Neural progenitor cell (in vitro differentiated cells): ENCODE data around the gene BRCA1. TPM values are rescaled to one million over a fixed set of nuclear protein-coding genes. Genes with fewer than 3 reads are reported as not detected.

ENCODE experiments used
- DNase-seq: peaks from one replicate; pipeline ENCODE4 v3.0.0-alpha.2; 2016; ENCODE audit warnings: low spot score
- H2AFZ ChIP-seq: fragments of 200-600 bp; sonication (generic); replicated peaks from 2 replicates; pipeline ENCODE4 v1.6.1; 2016; ENCODE audit warnings: antibody characterized with exemption
- H3F3A ChIP-seq: fragments of 200-600 bp; sonication (generic); 2 replicates; pipeline ENCODE4 v1.6.1; 2016; ENCODE audit warnings: antibody characterized with exemption, low read depth
- H3K27ac ChIP-seq: fragments of 200-600 bp; sonication (generic); 2 replicates; pipeline ENCODE4 v1.5.1; 2016; ENCODE audit warnings: mild to moderate bottlenecking
- H3K27me3 ChIP-seq: fragments of 200-600 bp; sonication (generic); 2 replicates; pipeline ENCODE4 v1.6.1; 2016; ENCODE audit warnings: mild to moderate bottlenecking, moderate library complexity
- H3K36me3 ChIP-seq: fragments of 200-600 bp; sonication (generic); 2 replicates; pipeline ENCODE4 v1.5.1; 2016
- H3K4me1 ChIP-seq: fragments of 200-600 bp; sonication (generic); 2 replicates; pipeline ENCODE4 v1.6.1; 2016; ENCODE audit warnings: mixed run types
- H3K4me2 ChIP-seq: fragments of 200-600 bp; sonication (generic); 2 replicates; pipeline ENCODE4 v1.6.1; 2016
- H3K4me3 ChIP-seq: fragments of 200-600 bp; sonication (generic); 2 replicates; pipeline ENCODE4 v1.5.1; 2016
- H3K79me2 ChIP-seq: fragments of 200-600 bp; sonication (generic); 2 replicates; pipeline ENCODE4 v1.6.1; 2016; ENCODE audit warnings: low read depth
- H3K9ac ChIP-seq: fragments of 200-600 bp; sonication (generic); 2 replicates; pipeline ENCODE4 v1.6.1; 2016
- H3K9me3 ChIP-seq: fragments of 200-600 bp; sonication (generic); 2 replicates; pipeline ENCODE4 v1.5.1; 2016; ENCODE audit warnings: low read depth
- H4K20me1 ChIP-seq: fragments of 200-600 bp; sonication (generic); 2 replicates; pipeline ENCODE4 v1.6.1; 2016; ENCODE audit warnings: low read depth
- H3K27ac Mint-ChIP-seq: 3 replicates; pipeline ENCODE4 v1.8.0; 2021; ENCODE audit warnings: mixed read lengths
- H3K27me3 Mint-ChIP-seq: 2 replicates; pipeline ENCODE4 v1.8.0; 2022; ENCODE audit warnings: low read depth, mild to moderate bottlenecking, inconsistent platforms, moderate library complexity, mixed read lengths; ENCODE audit not compliant: insufficient read depth
- H3K36me3 Mint-ChIP-seq: 3 replicates; pipeline ENCODE4 v1.8.0; 2021; ENCODE audit warnings: mixed read lengths
- H3K4me1 Mint-ChIP-seq: 3 replicates; pipeline ENCODE4 v1.8.0; 2021; ENCODE audit warnings: mixed read lengths
- H3K4me3 Mint-ChIP-seq: 3 replicates; pipeline ENCODE4 v1.8.0; 2021; ENCODE audit warnings: mild to moderate bottlenecking, moderate library complexity, mixed read lengths
- H3K9me3 Mint-ChIP-seq: 3 replicates; pipeline ENCODE4 v1.8.0; 2020; ENCODE audit warnings: mixed read lengths
- EZH2 ChIP-seq: fragments of 200-600 bp; sonication (generic); IDR thresholded peaks from 2 replicates; pipeline ENCODE4 v1.6.1; 2017; ENCODE audit warnings: antibody characterized with exemption, mild to moderate bottlenecking, moderate library complexity
- EZH2phosphoT487 ChIP-seq: fragments of 200-600 bp; sonication (generic); IDR thresholded peaks from 2 replicates; pipeline ENCODE4 v1.6.1; 2017; ENCODE audit warnings: antibody characterized with exemption
- total RNA-seq: library from RNA; depleted of rRNA; stranded (reverse); fragments of >200 nt; gene quantifications from 2 replicates; pipeline ENCODE4 v1.2.3, GENCODE V29; 2015; ENCODE audit warnings: low replicate concordance
- TF ChIP-seq, protein P1 (sequence below): fragments of 200-600 bp; sonication (generic); IDR thresholded peaks from 2 replicates; pipeline ENCODE4 v1.5.1; 2017; ENCODE audit warnings: antibody characterized with exemption, mild to moderate bottlenecking

The BRCA1 gene
- total RNA-seq, 1 donor from 2014 or later, result 77.3 TPM

GRCh38 chr17:43028221-43028861, 96.8 kb downstream of the BRCA1 start:
- no peaks in the 10 kb centered on the region for H3K36me3 ChIP-seq
- Mint-ChIP-seq H3K27me3 (peaks cover 14% of the 10 kb centered on the region), H3K9me3 (peaks cover 2% of the 10 kb centered on the region), H3K4me1 (peaks cover 33% of the 10 kb centered on the region), H3K27ac (no peak overlapping the region), H3K4me3 (no peak overlapping the region), H3K36me3 (peaks cover 15% of the 10 kb centered on the region)
- TF ChIP-seq EZH2 (no peak), EZH2phosphoT487 (no peak)
- TF ChIP-seq, protein P1, sequence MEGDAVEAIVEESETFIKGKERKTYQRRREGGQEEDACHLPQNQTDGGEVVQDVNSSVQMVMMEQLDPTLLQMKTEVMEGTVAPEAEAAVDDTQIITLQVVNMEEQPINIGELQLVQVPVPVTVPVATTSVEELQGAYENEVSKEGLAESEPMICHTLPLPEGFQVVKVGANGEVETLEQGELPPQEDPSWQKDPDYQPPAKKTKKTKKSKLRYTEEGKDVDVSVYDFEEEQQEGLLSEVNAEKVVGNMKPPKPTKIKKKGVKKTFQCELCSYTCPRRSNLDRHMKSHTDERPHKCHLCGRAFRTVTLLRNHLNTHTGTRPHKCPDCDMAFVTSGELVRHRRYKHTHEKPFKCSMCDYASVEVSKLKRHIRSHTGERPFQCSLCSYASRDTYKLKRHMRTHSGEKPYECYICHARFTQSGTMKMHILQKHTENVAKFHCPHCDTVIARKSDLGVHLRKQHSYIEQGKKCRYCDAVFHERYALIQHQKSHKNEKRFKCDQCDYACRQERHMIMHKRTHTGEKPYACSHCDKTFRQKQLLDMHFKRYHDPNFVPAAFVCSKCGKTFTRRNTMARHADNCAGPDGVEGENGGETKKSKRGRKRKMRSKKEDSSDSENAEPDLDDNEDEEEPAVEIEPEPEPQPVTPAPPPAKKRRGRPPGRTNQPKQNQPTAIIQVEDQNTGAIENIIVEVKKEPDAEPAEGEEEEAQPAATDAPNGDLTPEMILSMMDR, result no peak
- H3K4me2 ChIP-seq, result no peak overlapping the region
- H3K79me2 ChIP-seq, result peaks cover 16% of the 10 kb centered on the region
- H2AFZ ChIP-seq, result no peak overlapping the region
- H3F3A ChIP-seq, result peaks cover 40% of the 10 kb centered on the region
- no peaks in the 10 kb centered on the region for H3K9me3 ChIP-seq
- H3K4me1 ChIP-seq, result peaks cover 30% of the 10 kb centered on the region
- H3K9ac ChIP-seq, result no peak overlapping the region
- DNase-seq, result no peak
- no peak overlapping the region for H3K27ac ChIP-seq
- no peaks in the 10 kb centered on the region for H4K20me1 ChIP-seq
- no peaks in the 10 kb centered on the region for H3K27me3 ChIP-seq
- H3K4me3 ChIP-seq, result no peak overlapping the region

DNA sequence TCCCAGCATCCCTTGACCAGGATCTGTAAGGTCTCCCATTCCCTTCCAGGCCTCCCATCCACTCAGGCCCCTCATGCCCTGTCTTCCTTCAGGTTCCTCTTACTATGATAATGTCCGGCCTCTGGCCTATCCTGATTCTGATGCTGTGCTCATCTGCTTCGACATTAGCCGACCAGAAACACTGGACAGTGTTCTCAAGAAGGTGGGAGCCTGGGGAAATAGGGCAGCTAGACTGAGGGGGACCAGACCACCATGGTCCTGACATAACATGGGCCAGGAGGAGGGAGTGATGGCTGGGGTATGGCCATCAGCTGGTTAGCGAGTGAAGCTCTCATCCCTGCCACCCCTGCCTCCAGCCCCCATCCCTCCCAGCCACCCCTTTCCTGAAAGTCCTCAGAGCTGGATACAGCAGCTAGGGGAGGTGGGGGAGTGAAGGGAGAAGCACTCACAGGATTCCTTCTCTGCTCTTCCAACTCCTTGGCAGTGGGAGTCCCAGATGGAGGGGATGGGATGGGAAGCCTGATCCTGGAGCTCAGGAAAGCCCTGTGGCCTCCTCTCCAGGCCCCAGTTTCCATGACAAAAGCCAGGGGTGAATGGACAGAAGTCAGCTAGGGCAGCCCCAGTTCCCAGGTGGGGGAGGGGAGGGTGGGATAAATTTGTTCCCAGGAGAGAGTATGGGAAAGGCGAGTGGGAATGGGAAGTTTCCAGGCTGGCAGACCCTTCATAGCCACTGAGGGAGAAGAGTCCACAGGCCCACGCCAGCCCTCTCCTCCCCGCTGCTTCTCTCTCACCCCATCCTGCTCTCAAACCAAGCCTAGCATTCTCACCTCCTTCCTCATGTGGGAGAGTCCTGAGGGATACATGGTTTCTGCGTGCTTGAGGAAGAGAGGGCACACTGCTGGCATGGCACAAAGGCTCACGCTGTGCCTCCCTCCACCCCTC, 97.8 kb downstream of the BRCA1 start:
- Histone ChIP-seq H3K9me3 (no peaks in the 10 kb centered on the region), H3F3A (peaks cover 32% of the 10 kb centered on the region), H3K36me3 (no peaks in the 10 kb centered on the region), H3K9ac (no peak overlapping the region), H3K27ac (no peak overlapping the region), H2AFZ (no peak overlapping the region), H3K79me2 (peaks cover 16% of the 10 kb centered on the region), H3K4me3 (no peak overlapping the region), H4K20me1 (no peaks in the 10 kb centered on the region), H3K4me2 (peak overlapping the region; percentile 90), H3K4me1 (peaks cover 26% of the 10 kb centered on the region), H3K27me3 (no peaks in the 10 kb centered on the region)
- Mint-ChIP-seq H3K27ac (peak overlapping the region; percentile 54), H3K27me3 (peaks cover 12% of the 10 kb centered on the region), H3K4me1 (peaks cover 29% of the 10 kb centered on the region), H3K9me3 (peaks cover 2% of the 10 kb centered on the region), H3K36me3 (peaks cover 15% of the 10 kb centered on the region), H3K4me3 (peak overlapping the region; percentile 47)
- no peak for DNase-seq
- no peak for TF ChIP-seq EZH2
- TF ChIP-seq, protein P1, result no peak
- no peak for TF ChIP-seq EZH2phosphoT487

GRCh38 chr17:43026595-43026994, 98.6 kb downstream of the BRCA1 start:
- DNase-seq, result no peak
- Mint-ChIP-seq H3K4me1 (peaks cover 29% of the 10 kb centered on the region), H3K27me3 (peaks cover 14% of the 10 kb centered on the region), H3K27ac (no peak overlapping the region), H3K4me3 (peak overlapping the region; percentile 77), H3K9me3 (peaks cover 2% of the 10 kb centered on the region), H3K36me3 (peaks cover 15% of the 10 kb centered on the region)
- no peak overlapping the region for H3K27ac ChIP-seq
- no peaks in the 10 kb centered on the region for H3K9me3 ChIP-seq
- H3K79me2 ChIP-seq, result peaks cover 18% of the 10 kb centered on the region
- no peaks in the 10 kb centered on the region for H3K36me3 ChIP-seq
- no peaks in the 10 kb centered on the region for H3K27me3 ChIP-seq
- H4K20me1 ChIP-seq, result no peaks in the 10 kb centered on the region
- peaks cover 38% of the 10 kb centered on the region for H3F3A ChIP-seq
- peak overlapping the region; percentile 90 for H3K4me2 ChIP-seq
- no peak overlapping the region for H3K9ac ChIP-seq
- no peak overlapping the region for H2AFZ ChIP-seq
- H3K4me3 ChIP-seq, result no peak overlapping the region
- H3K4me1 ChIP-seq, result peaks cover 23% of the 10 kb centered on the region
- TF ChIP-seq EZH2 (no peak), EZH2phosphoT487 (no peak)
- TF ChIP-seq, protein P1, result no peak
